Measurements from ENCODE around the gene TMEM270. TPM values are rescaled to one million over a fixed set of nuclear protein-coding genes. Genes with fewer than 3 reads are reported as not detected.
A peak's percentile ranks its signal among the peaks of the same experiment; 100 is the strongest.

Gene TMEM270, protein sequence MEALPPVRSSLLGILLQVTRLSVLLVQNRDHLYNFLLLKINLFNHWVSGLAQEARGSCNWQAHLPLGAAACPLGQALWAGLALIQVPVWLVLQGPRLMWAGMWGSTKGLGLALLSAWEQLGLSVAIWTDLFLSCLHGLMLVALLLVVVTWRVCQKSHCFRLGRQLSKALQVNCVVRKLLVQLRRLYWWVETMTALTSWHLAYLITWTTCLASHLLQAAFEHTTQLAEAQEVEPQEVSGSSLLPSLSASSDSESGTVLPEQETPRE
- total RNA-seq (2021; ENCODE audit: unreplicated experiment), result 0.72 TPM
- polyA plus RNA-seq (2012; ENCODE audit: insufficient read length), result 0.70 TPM
- percentile 25 among the genes with signal in this experiment for Bru-seq, nascent RNA
- percentile 12 among the genes with signal in this experiment for BruChase-seq, experiment 1, labeled RNA remaining after a 2-hour chase
- BruChase-seq, experiment 2, labeled RNA remaining after a 6-hour chase, result percentile 17 among the genes with signal in this experiment
- long read RNA-seq, partial matches to known transcripts, result 0 of 1 reads
- long read RNA-seq, other reads (novel, unspliced or antisense), result 1 of 1 reads

DNA sequence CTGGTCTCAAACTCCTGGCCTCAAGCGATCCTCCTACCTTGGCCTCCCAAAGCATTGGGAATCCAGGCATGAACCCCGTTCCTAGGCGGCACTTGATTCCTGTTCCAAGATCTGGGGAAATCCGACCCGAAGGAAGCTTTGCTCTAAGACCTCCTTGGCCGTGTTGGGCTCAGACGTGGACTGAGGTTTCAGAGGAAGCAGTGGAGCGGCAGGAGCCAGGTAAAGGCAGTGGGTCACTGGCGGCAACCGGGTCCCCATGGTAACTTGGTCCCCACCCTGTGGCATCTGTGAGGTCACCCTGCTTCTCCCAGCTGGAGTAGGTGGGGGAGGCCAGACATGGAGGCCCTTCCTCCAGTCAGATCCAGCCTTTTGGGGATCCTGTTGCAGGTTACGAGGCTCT, at the start of gene TMEM270:
Gene TMEM270 (plus strand): TSS at position 301 of the 400 bp plus-strand sequence. CDS start 36 bp downstream, at position 337.
- Histone ChIP-seq H3K9me3 (ENCODE audit: control insufficient read depth, insufficient read depth, low read depth, low read length) (no peaks in the 10 kb centered on the region), H3K4me3 (ENCODE audit: low read depth in 2 of 2, low read length in 2 of 2) (no peak within 1 kb of the TSS), H3K27ac (ENCODE audit: low read length) (no peak within 1 kb of the TSS), H3K36me3 (ENCODE audit: control insufficient read depth, insufficient read depth, low read length) (no peaks in the 10 kb centered on the region), H3K4me1 (ENCODE audit: control insufficient read depth, insufficient read depth, low read length) (no peaks in the 10 kb centered on the region), H3K27me3 (ENCODE audit: control insufficient read depth, insufficient read depth, low read length) (no peaks in the 10 kb centered on the region)
- ChIA-PET POLR2A (no interaction called here), CTCF (no interaction called here)
- TF ChIP-seq TCF7L2 (IDR thresholded peaks at IDR 0.05; ENCODE audit: low read depth, low read length), result no peak
- no peak for TF ChIP-seq POLR2AphosphoS5 (IDR thresholded peaks at IDR 0.05; ENCODE audit: low read depth, low read length)
- TF ChIP-seq SIN3A (IDR thresholded peaks at IDR 0.05; ENCODE audit: borderline replicate concordance, insufficient read depth, low read depth, low read length), result no peak
- TF ChIP-seq, protein P1, sequence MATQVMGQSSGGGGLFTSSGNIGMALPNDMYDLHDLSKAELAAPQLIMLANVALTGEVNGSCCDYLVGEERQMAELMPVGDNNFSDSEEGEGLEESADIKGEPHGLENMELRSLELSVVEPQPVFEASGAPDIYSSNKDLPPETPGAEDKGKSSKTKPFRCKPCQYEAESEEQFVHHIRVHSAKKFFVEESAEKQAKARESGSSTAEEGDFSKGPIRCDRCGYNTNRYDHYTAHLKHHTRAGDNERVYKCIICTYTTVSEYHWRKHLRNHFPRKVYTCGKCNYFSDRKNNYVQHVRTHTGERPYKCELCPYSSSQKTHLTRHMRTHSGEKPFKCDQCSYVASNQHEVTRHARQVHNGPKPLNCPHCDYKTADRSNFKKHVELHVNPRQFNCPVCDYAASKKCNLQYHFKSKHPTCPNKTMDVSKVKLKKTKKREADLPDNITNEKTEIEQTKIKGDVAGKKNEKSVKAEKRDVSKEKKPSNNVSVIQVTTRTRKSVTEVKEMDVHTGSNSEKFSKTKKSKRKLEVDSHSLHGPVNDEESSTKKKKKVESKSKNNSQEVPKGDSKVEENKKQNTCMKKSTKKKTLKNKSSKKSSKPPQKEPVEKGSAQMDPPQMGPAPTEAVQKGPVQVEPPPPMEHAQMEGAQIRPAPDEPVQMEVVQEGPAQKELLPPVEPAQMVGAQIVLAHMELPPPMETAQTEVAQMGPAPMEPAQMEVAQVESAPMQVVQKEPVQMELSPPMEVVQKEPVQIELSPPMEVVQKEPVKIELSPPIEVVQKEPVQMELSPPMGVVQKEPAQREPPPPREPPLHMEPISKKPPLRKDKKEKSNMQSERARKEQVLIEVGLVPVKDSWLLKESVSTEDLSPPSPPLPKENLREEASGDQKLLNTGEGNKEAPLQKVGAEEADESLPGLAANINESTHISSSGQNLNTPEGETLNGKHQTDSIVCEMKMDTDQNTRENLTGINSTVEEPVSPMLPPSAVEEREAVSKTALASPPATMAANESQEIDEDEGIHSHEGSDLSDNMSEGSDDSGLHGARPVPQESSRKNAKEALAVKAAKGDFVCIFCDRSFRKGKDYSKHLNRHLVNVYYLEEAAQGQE (IDR thresholded peaks at IDR 0.05; ENCODE audit: insufficient read depth in 1 of 2, low read depth in 2 of 2, low read length in 1 of 2), result no peak
- no peak for TF ChIP-seq CTCF (IDR thresholded peaks at IDR 0.05)
- intact Hi-C loops (cut with micrococcal nuclease; ENCODE audit: unreplicated experiment) (no loop called here), in situ Hi-C loops (cut with HindIII; ENCODE audit: low pct_unique_long_range_greater_than_20kb, low sequenced_read_pairs) (no loop called here)
- DNase-seq (ENCODE audit: low read depth, low spot score) (no peak), ATAC-seq (no peak)
- BruUV-seq (replicated peaks), result no TSS peak

DNA sequence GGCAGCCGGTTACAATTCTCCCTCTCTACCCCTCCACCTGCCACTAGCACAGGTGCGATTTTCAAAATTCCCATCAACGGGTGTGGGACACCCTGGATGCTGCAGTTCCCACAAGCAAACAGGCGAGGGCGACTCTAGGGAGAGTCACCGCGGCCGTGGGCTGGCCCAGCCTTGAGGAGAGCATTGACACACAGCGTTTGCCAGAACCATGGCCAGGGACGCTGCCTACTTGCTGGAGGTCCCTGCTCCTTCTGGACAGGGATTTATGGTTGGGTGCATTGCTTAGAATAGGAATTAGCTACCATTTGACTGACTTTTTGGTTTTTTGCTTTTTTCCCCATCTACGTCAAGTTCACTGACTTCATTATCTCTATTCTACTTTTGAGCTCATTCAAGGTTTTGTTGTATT, 49.2 kb upstream of the TMEM270 start:
- Histone ChIP-seq H3K27me3 (ENCODE audit: control insufficient read depth, insufficient read depth, low read length) (no peaks in the 10 kb centered on the region), H3K4me1 (ENCODE audit: control insufficient read depth, insufficient read depth, low read length) (0 out of 2 replicates have a peak, but pooled peaks cover 3% of the 10 kb centered on the region), H3K36me3 (ENCODE audit: control insufficient read depth, insufficient read depth, low read length) (no peaks in the 10 kb centered on the region), H3K4me3 (ENCODE audit: low read depth in 2 of 2, low read length in 2 of 2) (no peak overlapping the region), H3K9me3 (ENCODE audit: control insufficient read depth, insufficient read depth, low read depth, low read length) (no peaks in the 10 kb centered on the region), H3K27ac (ENCODE audit: low read length) (no peak overlapping the region)
- BruUV-seq (replicated peaks), result no TSS peak
- peak; percentile 91 for ATAC-seq
- CTCF ChIA-PET, result interaction anchor here (1.2 to 1.4 kb wide), 2 partner anchors 11 to 16 kb away, joined by 4 to 7 read pairs; no protein-coding TSS in a partner anchor
- DNase-seq (ENCODE audit: low read depth, low spot score), result no peak
- TF ChIP-seq TCF7L2 (IDR thresholded peaks at IDR 0.05; ENCODE audit: low read depth, low read length) (no peak), CTCF (IDR thresholded peaks at IDR 0.05) (peak; percentile 87), POLR2AphosphoS5 (IDR thresholded peaks at IDR 0.05; ENCODE audit: low read depth, low read length) (no peak; the same call in 1 of the 2 replicates), SIN3A (IDR thresholded peaks at IDR 0.05; ENCODE audit: borderline replicate concordance, insufficient read depth, low read depth, low read length) (no peak)
- TF ChIP-seq, protein P1 (IDR thresholded peaks at IDR 0.05; ENCODE audit: insufficient read depth in 1 of 2, low read depth in 2 of 2, low read length in 1 of 2), result peak; percentile 69 to 84
- in situ Hi-C loops (cut with HindIII; ENCODE audit: low pct_unique_long_range_greater_than_20kb, low sequenced_read_pairs), result no loop called here
- POLR2A ChIA-PET, result no interaction called here
- intact Hi-C loops (cut with micrococcal nuclease; ENCODE audit: unreplicated experiment), result loop anchor here (5.0 kb wide), 1 partner anchor 46 kb away; no protein-coding TSS in a partner anchor

Measured in Panc1 (cell line).